IMR-90 (cell line): ENCODE results near the gene IRX3. TPM values are rescaled to one million over a fixed set of nuclear protein-coding genes. Genes with fewer than 3 reads are reported as not detected.

Experiments
- ATAC-seq: fragments of 200-7000 bp; cut with Tn5 transposase; 2 replicates; pipeline ENCODE4 v1.9.1; 2020; ENCODE audit warnings: low read depth, mild to moderate bottlenecking, moderate library complexity
- BruUV-seq: library from RNA; stranded (reverse); fragments of 400-500 nt; replicated peaks from 2 replicates; lab custom pipeline; 2021; lab: Mats Ljungman, UMichigan
- CTCF ChIA-PET: fragments of 300-600 bp; formaldehyde crosslinking; extraction: SDS; loops from one replicate; lab custom pipeline; 2021; ENCODE audit warnings: antibody characterized with exemption; lab: Yijun Ruan, JAX
- POLR2A ChIA-PET: fragments of 300-600 bp; sonication (Branson Sonifier 250); formaldehyde crosslinking; loops from one replicate; lab custom pipeline; 2022; ENCODE audit warnings: antibody characterized with exemption; ENCODE audit not compliant: unreplicated experiment; lab: Charles Lee
- DNase-seq: peaks from one replicate; pipeline ENCODE4 v3.0.0; 2013
- H2AFZ ChIP-seq: replicated peaks from 2 replicates; pipeline ENCODE3; 2013; ENCODE audit warnings: low read length, mild to moderate bottlenecking; ENCODE audit not compliant: poor library complexity
- H2AK5ac ChIP-seq: 2 replicates; pipeline ENCODE4 v1.6.1; 2013; ENCODE audit warnings: low read depth, low read length, inconsistent platforms
- H2AK9ac ChIP-seq: replicated peaks from 2 replicates; pipeline ENCODE3; 2013; ENCODE audit warnings: mild to moderate bottlenecking, low read depth, low read length, moderate library complexity; ENCODE audit not compliant: poor library complexity
- H2BK120ac ChIP-seq: 2 replicates; pipeline ENCODE4 v1.6.1; 2013; ENCODE audit warnings: low read depth, low read length, inconsistent platforms
- H2BK15ac ChIP-seq: 3 replicates; pipeline ENCODE4 v1.6.1; 2013; ENCODE audit warnings: low read depth, low read length, inconsistent platforms
- H2BK20ac ChIP-seq: 2 replicates; pipeline ENCODE4 v1.6.1; 2013; ENCODE audit warnings: low read depth, mild to moderate bottlenecking, inconsistent platforms, low read length, moderate library complexity
- H2BK5ac ChIP-seq: 2 replicates; pipeline ENCODE4 v1.6.1; 2013; ENCODE audit warnings: mild to moderate bottlenecking, low read depth, low read length, inconsistent platforms; ENCODE audit not compliant: poor library complexity, severe bottlenecking
- H3K14ac ChIP-seq: replicated peaks from 2 replicates; pipeline ENCODE4 v1.6.1; 2013; ENCODE audit warnings: low read depth, low read length, inconsistent platforms
- H3K18ac ChIP-seq: 2 replicates; pipeline ENCODE4 v1.6.1; 2013; ENCODE audit warnings: low read depth, low read length, control low read depth
- H3K23ac ChIP-seq: 2 replicates; pipeline ENCODE4 v1.6.1; 2013; ENCODE audit warnings: low read depth, low read length, inconsistent platforms
- H3K27ac ChIP-seq: 2 replicates; pipeline ENCODE4 v1.5.1; 2013; ENCODE audit warnings: mild to moderate bottlenecking, control low read depth, low read length; ENCODE audit not compliant: insufficient read depth
- H3K27me3 ChIP-seq: 2 replicates; pipeline ENCODE4 v1.6.1; 2013; ENCODE audit warnings: low read length; ENCODE audit not compliant: control insufficient read depth, insufficient read depth
- H3K36me3 ChIP-seq: 2 replicates; pipeline ENCODE4 v1.6.1; 2013; ENCODE audit warnings: low read length, mixed read lengths; ENCODE audit not compliant: control insufficient read depth, insufficient read depth
- H3K4ac ChIP-seq: 2 replicates; pipeline ENCODE4 v1.6.1; 2013; ENCODE audit warnings: low read depth, low read length, inconsistent platforms
- H3K4me1 ChIP-seq: 2 replicates; pipeline ENCODE4 v1.6.1; 2013; ENCODE audit warnings: low read length, mixed read lengths; ENCODE audit not compliant: control insufficient read depth, insufficient read depth
- H3K4me2 ChIP-seq: 2 replicates; pipeline ENCODE4 v1.6.1; 2013; ENCODE audit warnings: low read depth, mild to moderate bottlenecking, control low read depth, low read length, moderate library complexity
- H3K4me3 ChIP-seq: 2 replicates; pipeline ENCODE4 v1.5.1; 2013; ENCODE audit warnings: low read depth, mild to moderate bottlenecking, control low read depth, low read length, moderate library complexity; ENCODE audit not compliant: insufficient read depth
- H3K56ac ChIP-seq: 2 replicates; pipeline ENCODE4 v1.6.1; 2013; ENCODE audit warnings: low read length, inconsistent platforms; ENCODE audit not compliant: insufficient read depth; ENCODE audit errors: extremely low read depth
- H3K79me1 ChIP-seq, 2 experiments: 2 replicates each; pipeline ENCODE4 v1.6.1; 2013; ENCODE audit warnings: low read length in 2 of 2, inconsistent platforms in 1 of 2, low read depth in 1 of 2
- H3K9ac ChIP-seq: 2 replicates; pipeline ENCODE4 v1.6.1; 2013; ENCODE audit warnings: low read depth, low read length, control low read depth
- H3K9me1 ChIP-seq: 2 replicates; pipeline ENCODE4 v1.6.1; 2013; ENCODE audit warnings: low read length, inconsistent platforms; ENCODE audit not compliant: insufficient read depth
- H3K9me3 ChIP-seq: 2 replicates; pipeline ENCODE4 v1.6.1; 2013; ENCODE audit warnings: low read length; ENCODE audit not compliant: control insufficient read depth, insufficient read depth
- H4K20me1 ChIP-seq: 2 replicates; pipeline ENCODE4 v1.6.1; 2013; ENCODE audit warnings: low read length, inconsistent platforms; ENCODE audit not compliant: insufficient read depth
- H4K5ac ChIP-seq: 2 replicates; pipeline ENCODE4 v1.6.1; 2013; ENCODE audit warnings: mild to moderate bottlenecking, low read depth, low read length, control low read depth
- H4K8ac ChIP-seq, 2 experiments: 2 replicates each; pipeline ENCODE4 v1.6.1; 2013; ENCODE audit warnings: low read depth in 2 of 2, low read length in 2 of 2, control low read depth in 1 of 2, inconsistent platforms in 1 of 2
- H4K91ac ChIP-seq: 2 replicates; pipeline ENCODE4 v1.6.1; 2013; ENCODE audit warnings: low read depth, low read length, inconsistent platforms; ENCODE audit not compliant: insufficient read depth
- BHLHE40 ChIP-seq: fragments of 150-350 bp; IDR thresholded peaks from 2 replicates; pipeline ENCODE4 v1.6.1; 2016; ENCODE audit warnings: mild to moderate bottlenecking, low read depth, low read length
- CEBPB ChIP-seq: IDR thresholded peaks from 2 replicates; pipeline ENCODE4 v1.6.1; 2012; ENCODE audit warnings: low read depth, low read length, improper control_type of control experiment
- CHD1 ChIP-seq: IDR thresholded peaks from 2 replicates; pipeline ENCODE4 v1.6.1; 2012; ENCODE audit warnings: low read depth, low read length, improper control_type of control experiment
- ELK1 ChIP-seq: fragments of 150-350 bp; IDR thresholded peaks from 2 replicates; pipeline ENCODE4 v1.6.1; 2016; ENCODE audit warnings: low read depth, mild to moderate bottlenecking, low read length, moderate library complexity, borderline replicate concordance
- FOS ChIP-seq: fragments of 150-350 bp; IDR thresholded peaks from 2 replicates; pipeline ENCODE4 v1.6.1; 2016; ENCODE audit warnings: low read depth, low read length
- MAFK ChIP-seq: IDR thresholded peaks from 2 replicates; pipeline ENCODE4 v1.6.1; 2012; ENCODE audit warnings: low read depth, low read length, improper control_type of control experiment
- MAZ ChIP-seq: IDR thresholded peaks from 2 replicates; pipeline ENCODE4 v1.6.1; 2012; ENCODE audit warnings: low read depth, mild to moderate bottlenecking, low read length, improper control_type of control experiment, moderate library complexity, borderline replicate concordance
- MXI1 ChIP-seq: IDR thresholded peaks from 2 replicates; pipeline ENCODE4 v1.6.1; 2012; ENCODE audit warnings: low read depth, mild to moderate bottlenecking, low read length, moderate library complexity, borderline replicate concordance
- NFE2L2 ChIP-seq: fragments of 150-350 bp; IDR thresholded peaks from 2 replicates; pipeline ENCODE4 v1.6.1; 2016; ENCODE audit warnings: low read depth, mild to moderate bottlenecking, low read length
- POLR2A ChIP-seq: IDR thresholded peaks from 2 replicates; pipeline ENCODE4 v1.6.1; 2012; ENCODE audit warnings: mild to moderate bottlenecking, low read depth, low read length
- RAD21 ChIP-seq: IDR thresholded peaks from 2 replicates; pipeline ENCODE4 v1.6.1; 2012; ENCODE audit warnings: low read length, improper control_type of control experiment
- RCOR1 ChIP-seq: IDR thresholded peaks from 2 replicates; pipeline ENCODE4 v1.6.1; 2012; ENCODE audit warnings: mild to moderate bottlenecking, low read length, improper control_type of control experiment; ENCODE audit not compliant: insufficient replicate concordance
- RFX5 ChIP-seq: IDR thresholded peaks from 2 replicates; pipeline ENCODE4 v1.8.0; 2012; ENCODE audit warnings: low read depth, mild to moderate bottlenecking, low read length, moderate library complexity
- SMC3 ChIP-seq: fragments of 150-350 bp; IDR thresholded peaks from 2 replicates; pipeline ENCODE4 v1.6.1; 2016; ENCODE audit warnings: low read depth, mild to moderate bottlenecking, antibody characterized with exemption, low read length, moderate library complexity
- USF2 ChIP-seq: fragments of 150-350 bp; IDR thresholded peaks from 2 replicates; pipeline ENCODE4 v1.6.1; 2017; ENCODE audit warnings: mild to moderate bottlenecking, antibody characterized with exemption, low read length, low read depth
- WGBS, 2 experiments: methylation state at CpG; one replicate each; pipeline versions ENCODE4 v1.1.5 to v1.1.7; 2013; ENCODE audit warnings: missing lambda C conversion rate in 2 of 2; ENCODE audit not compliant: insufficient read length in 1 of 2; ENCODE audit errors: extremely low coverage in 2 of 2; 5-methylcytosine and 5-hydroxymethylcytosine counted together
- dilution Hi-C: fragments of 300-500 bp; cut with HindIII; formaldehyde crosslinking; loops from one replicate; pipeline ENCODE4 v1.14.3; 2018; ENCODE audit warnings: low sequenced_read_pairs; ENCODE audit not compliant: unreplicated experiment
- in situ Hi-C: fragments of 300-500 bp; cut with MboI; formaldehyde crosslinking; loops from 3 replicates; pipeline ENCODE4 v1.14.3; 2019; ENCODE audit warnings: low sequenced_read_pairs, inconsistent platforms, mixed read lengths
- intact Hi-C: fragments of 100-400 bp; cut with micrococcal nuclease; formaldehyde crosslinking; loops from 2 replicates; pipeline ENCODE4 v1.10.0; 2022
- polyA plus RNA-seq, 3 experiments: library from polyadenylated mRNA; depleted of rRNA; stranded (reverse); fragments of >200 nt; gene quantifications; 2 replicates each; pipeline ENCODE4 v1.2.3, GENCODE V29; 2012; ENCODE audit warnings: low replicate concordance in 1 of 3
- total RNA-seq: library from RNA; depleted of rRNA; stranded (reverse); fragments of >200 nt; gene quantifications from 2 replicates; pipeline ENCODE4 v1.2.3, GENCODE V29; 2012

The IRX3 gene
- total and polyA plus RNA-seq, 2 of the 4 experiments (the other 2 are of a cell fraction), result not detected

GRCh38 chr16:54244061-54244886 is 42.3 kb downstream of the IRX3 start:
- H3K4ac ChIP-seq, result no peak overlapping the region
- no peak overlapping the region for H3K9ac ChIP-seq
- H3K4me1 ChIP-seq, result no peaks in the 10 kb centered on the region
- in situ Hi-C loops, result no loop called here
- ChIA-PET POLR2A (no interaction called here), CTCF (no interaction called here)
- H2AK9ac ChIP-seq, result no peak overlapping the region
- H2AFZ ChIP-seq, result no peak overlapping the region
- no peaks in the 10 kb centered on the region for H3K9me1 ChIP-seq
- H2BK20ac ChIP-seq, result no peak overlapping the region
- no peak overlapping the region for H2BK15ac ChIP-seq
- H4K91ac ChIP-seq, result no peak overlapping the region
- H3K27ac ChIP-seq, result no peak overlapping the region
- H3K14ac ChIP-seq, result no peak overlapping the region
- H2BK5ac ChIP-seq, result no peak overlapping the region
- WGBS, 2 experiments, result 20% methylated on average over 1 of the region's 11 CpGs; no CpG with 5 or more reads in 1 of the 2 experiments
- no peak overlapping the region for H2AK5ac ChIP-seq
- H3K4me2 ChIP-seq, result no peak overlapping the region
- no TSS peak for BruUV-seq
- no peak overlapping the region for H3K23ac ChIP-seq
- no peak overlapping the region for H4K5ac ChIP-seq
- no peaks in the 10 kb centered on the region for H4K20me1 ChIP-seq
- no peak overlapping the region for H2BK120ac ChIP-seq
- H3K56ac ChIP-seq, result no peak overlapping the region
- H3K27me3 ChIP-seq, result peaks cover 8% of the 10 kb centered on the region
- no peak overlapping the region for H3K18ac ChIP-seq
- dilution Hi-C loops, result no loop called here
- no peak for DNase-seq
- no peak overlapping the region for H4K8ac ChIP-seq
- no peaks in the 10 kb centered on the region for H3K9me3 ChIP-seq
- H3K4me3 ChIP-seq, result no peak overlapping the region
- H3K36me3 ChIP-seq, result no peaks in the 10 kb centered on the region
- ATAC-seq, result no peak
- no peaks in the 10 kb centered on the region for H3K79me1 ChIP-seq
- intact Hi-C loops, result no loop called here
- no peak for TF ChIP-seq MXI1
- no peak for TF ChIP-seq USF2
- TF ChIP-seq SMC3, result no peak
- no peak for TF ChIP-seq ELK1
- no peak for TF ChIP-seq NFE2L2
- TF ChIP-seq BHLHE40, result no peak
- TF ChIP-seq POLR2A, result no peak
- TF ChIP-seq RFX5, result no peak
- TF ChIP-seq CEBPB, result no peak
- TF ChIP-seq RAD21, result no peak
- no peak for TF ChIP-seq MAZ
- no peak for TF ChIP-seq CHD1
- TF ChIP-seq FOS, result no peak
- TF ChIP-seq RCOR1, result no peak
- TF ChIP-seq MAFK, result no peak
